HG03432 (cell line): ENCODE results near the gene MVB12B.
"Not testable (repeated sequence)": the region's sequence is repeated elsewhere in the genome, so short reads cannot be mapped to it uniquely, and the experiment has no call there.

ENCODE experiments used
- ATAC-seq: cut with Tn5 transposase; IDR thresholded peaks from one replicate; pipeline ENCODE4 v1.9.1; 2021; ENCODE audit warnings: mild to moderate bottlenecking, moderate library complexity; ENCODE audit not compliant: unreplicated experiment

Gene MVB12B

GRCh38 chr9:126527109-126527825, 200.6 kb downstream of the MVB12B start:
- no peak for ATAC-seq

GRCh38 chr9:126528111-126528510, 201.5 kb downstream of the MVB12B start:
- ATAC-seq = no peak

- no peak for ATAC-seq
Measured at GRCh38 chr9:126528915-126529314, 202.3 kb downstream of the MVB12B start.

- no peak for ATAC-seq
Measured at GRCh38 chr9:126531035-126531571, 204.5 kb downstream of the MVB12B start.

GRCh38 chr9:126531591-126531990, 205.0 kb downstream of the MVB12B start:
- no peak for ATAC-seq

- no peak for ATAC-seq
Measured at GRCh38 chr9:126532019-126532462, 205.4 kb downstream of the MVB12B start.

- ATAC-seq = no peak
Measured at GRCh38 chr9:126532489-126532888, 205.9 kb downstream of the MVB12B start.

- no peak for ATAC-seq
Measured at GRCh38 chr9:126532951-126533925, 206.6 kb downstream of the MVB12B start.

- no peak for ATAC-seq
Measured at GRCh38 chr9:126533926-126534310, 207.3 kb downstream of the MVB12B start.

GRCh38 chr9:126534431-126535186, 208.0 kb downstream of the MVB12B start:
- ATAC-seq = no peak

GRCh38 chr9:126536131-126536530, 209.5 kb downstream of the MVB12B start:
- no peak for ATAC-seq

- no peak for ATAC-seq
Measured at GRCh38 chr9:126536841-126537465, 210.3 kb downstream of the MVB12B start.

GRCh38 chr9:126538550-126538949, 211.9 kb downstream of the MVB12B start:
- no peak for ATAC-seq

GRCh38 chr9:126540398-126540797, 213.8 kb downstream of the MVB12B start:
- not testable (repeated sequence) for ATAC-seq

- no peak for ATAC-seq
Measured at GRCh38 chr9:126543490-126543889, 216.9 kb downstream of the MVB12B start.

- ATAC-seq = no peak
Measured at GRCh38 chr9:126545106-126545505, 218.5 kb downstream of the MVB12B start.

- ATAC-seq = no peak
Measured at GRCh38 chr9:126546036-126546435, 219.4 kb downstream of the MVB12B start.

- no peak for ATAC-seq
Measured at GRCh38 chr9:126548312-126548711, 221.7 kb downstream of the MVB12B start.

GRCh38 chr9:126549246-126550006, 222.8 kb downstream of the MVB12B start:
- no peak for ATAC-seq
